Left ventricle myocardium inferior (tissue), 1 donor: ENCODE results near the gene TMEM240. TPM values are rescaled to one million over a fixed set of nuclear protein-coding genes. Genes with fewer than 3 reads are reported as not detected.
"Not testable (repeated sequence)": the region's sequence is repeated elsewhere in the genome, so short reads cannot be mapped to it uniquely, and the experiment has no call there.

Experiments used
- DNase-seq: peaks from one replicate; pipeline ENCODE4 v3.0.0-alpha.2; 2020
- H3K27ac ChIP-seq: fragments of 200-600 bp; replicated peaks from 2 replicates; pipeline ENCODE4 v1.8.0; 2021
- H3K27me3 ChIP-seq: fragments of 200-600 bp; 2 replicates; pipeline ENCODE4 v1.8.0; 2021; ENCODE audit warnings: low read depth
- H3K36me3 ChIP-seq: fragments of 200-600 bp; 2 replicates; pipeline ENCODE4 v1.8.0; 2021
- H3K4me1 ChIP-seq: fragments of 200-600 bp; 2 replicates; pipeline ENCODE4 v1.8.0; 2021
- H3K4me3 ChIP-seq: fragments of 200-600 bp; 2 replicates; pipeline ENCODE4 v1.8.0; 2021; ENCODE audit warnings: mild to moderate bottlenecking, moderate library complexity
- H3K9me3 ChIP-seq: fragments of 200-600 bp; replicated peaks from 2 replicates; pipeline ENCODE4 v1.8.0; 2021
- intact Hi-C: fragments of 100-400 bp; cut with micrococcal nuclease; formaldehyde crosslinking; loops from one replicate; pipeline ENCODE4 v1.11.0; 2022
- total RNA-seq: library from RNA; stranded (reverse); fragmentation: NEBNext Ultra II Directional; extraction: Animal tissue kit (Norgen Biotek cat#: 25700); gene quantifications from one replicate; pipeline ENCODE4 v1.2.1, GENCODE V29; 2021
- TF ChIP-seq, protein P1 (sequence below): fragments of 200-600 bp; IDR thresholded peaks from 2 replicates; pipeline ENCODE4 v1.8.0; 2021; ENCODE audit warnings: antibody characterized with exemption, mild to moderate bottlenecking, borderline replicate concordance
- donor health status: DM: no; HTN: yes; CAD: no; lungs with severe emphysema.

The TMEM240 gene
- total RNA-seq, 1 donor from 2014 or later: 7.2 TPM

DNA sequence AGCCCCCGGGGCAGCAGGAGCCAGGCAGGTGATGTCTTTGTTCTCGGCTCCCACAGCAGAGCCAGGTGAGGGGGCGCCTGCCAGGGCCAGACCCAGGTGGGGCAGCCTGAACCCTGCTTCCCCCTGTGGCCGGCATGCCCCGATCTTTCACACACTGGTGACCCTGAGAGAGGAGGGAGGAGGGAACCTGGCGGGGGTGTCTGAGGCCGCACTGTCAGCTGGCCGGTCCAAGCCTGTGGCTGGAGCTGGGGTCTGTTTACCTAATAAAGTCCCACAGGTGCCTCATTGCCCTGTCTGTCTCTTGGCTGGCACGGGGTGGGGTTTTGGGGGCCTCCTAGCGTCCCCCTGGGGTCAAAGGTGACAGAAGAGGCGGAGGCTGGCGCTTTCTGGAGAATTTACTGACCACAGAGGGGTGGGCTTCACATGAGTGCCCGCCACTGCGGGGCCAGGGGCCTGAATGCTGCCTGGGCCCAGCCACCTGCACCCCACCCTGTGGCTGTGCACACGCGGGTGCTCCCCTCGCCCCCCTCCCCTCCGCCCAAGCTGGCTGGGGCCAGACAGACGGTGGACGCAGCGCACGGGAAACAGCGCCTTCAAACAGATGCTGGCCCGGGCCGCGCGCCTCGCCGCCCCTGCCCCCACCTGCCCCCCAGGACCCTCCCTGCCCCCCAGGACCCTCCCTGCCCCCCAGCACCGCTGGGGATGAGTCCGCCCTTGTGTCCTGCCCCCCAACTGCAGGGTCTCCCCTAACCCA, 5.8 kb downstream of the TMEM240 start:
- peaks cover 18% of the 10 kb centered on the region for H3K9me3 ChIP-seq

DNA sequence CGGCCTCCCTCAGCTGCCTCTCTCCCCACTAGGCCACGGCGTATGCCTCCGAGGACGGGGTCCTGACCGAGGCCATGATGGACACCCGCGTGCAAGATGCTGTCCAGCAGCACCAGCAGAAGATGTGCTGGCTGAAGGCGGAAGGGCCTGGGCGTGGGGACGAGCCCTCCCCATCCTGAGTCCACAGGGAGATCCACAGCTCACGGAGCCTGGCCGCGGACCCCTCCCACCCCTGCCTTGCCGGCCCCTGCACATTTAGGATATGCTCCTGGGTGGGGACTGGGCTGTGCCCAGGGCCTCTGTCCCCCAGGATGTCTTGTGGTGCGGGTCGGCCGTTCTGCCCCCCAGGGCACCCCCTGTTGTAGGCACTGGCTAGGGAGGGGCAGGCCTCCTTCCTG, 6.5 kb downstream of the TMEM240 start:
- peak overlapping the region; percentile 76 for H3K27ac ChIP-seq
- intact Hi-C loops: not testable (repeated sequence)

More for the DNA sequence above, 5.8 kb downstream of the TMEM240 start:
- no peaks in the 10 kb centered on the region for H3K27me3 ChIP-seq
- H3K27ac ChIP-seq: no peak overlapping the region
- intact Hi-C loops: no loop called here
- no peak for DNase-seq
- TF ChIP-seq, protein P1, sequence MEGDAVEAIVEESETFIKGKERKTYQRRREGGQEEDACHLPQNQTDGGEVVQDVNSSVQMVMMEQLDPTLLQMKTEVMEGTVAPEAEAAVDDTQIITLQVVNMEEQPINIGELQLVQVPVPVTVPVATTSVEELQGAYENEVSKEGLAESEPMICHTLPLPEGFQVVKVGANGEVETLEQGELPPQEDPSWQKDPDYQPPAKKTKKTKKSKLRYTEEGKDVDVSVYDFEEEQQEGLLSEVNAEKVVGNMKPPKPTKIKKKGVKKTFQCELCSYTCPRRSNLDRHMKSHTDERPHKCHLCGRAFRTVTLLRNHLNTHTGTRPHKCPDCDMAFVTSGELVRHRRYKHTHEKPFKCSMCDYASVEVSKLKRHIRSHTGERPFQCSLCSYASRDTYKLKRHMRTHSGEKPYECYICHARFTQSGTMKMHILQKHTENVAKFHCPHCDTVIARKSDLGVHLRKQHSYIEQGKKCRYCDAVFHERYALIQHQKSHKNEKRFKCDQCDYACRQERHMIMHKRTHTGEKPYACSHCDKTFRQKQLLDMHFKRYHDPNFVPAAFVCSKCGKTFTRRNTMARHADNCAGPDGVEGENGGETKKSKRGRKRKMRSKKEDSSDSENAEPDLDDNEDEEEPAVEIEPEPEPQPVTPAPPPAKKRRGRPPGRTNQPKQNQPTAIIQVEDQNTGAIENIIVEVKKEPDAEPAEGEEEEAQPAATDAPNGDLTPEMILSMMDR: no peak
- H3K4me3 ChIP-seq: no peak overlapping the region
- peaks cover 39% of the 10 kb centered on the region for H3K4me1 ChIP-seq
- peaks cover 29% of the 10 kb centered on the region for H3K36me3 ChIP-seq

DNA sequence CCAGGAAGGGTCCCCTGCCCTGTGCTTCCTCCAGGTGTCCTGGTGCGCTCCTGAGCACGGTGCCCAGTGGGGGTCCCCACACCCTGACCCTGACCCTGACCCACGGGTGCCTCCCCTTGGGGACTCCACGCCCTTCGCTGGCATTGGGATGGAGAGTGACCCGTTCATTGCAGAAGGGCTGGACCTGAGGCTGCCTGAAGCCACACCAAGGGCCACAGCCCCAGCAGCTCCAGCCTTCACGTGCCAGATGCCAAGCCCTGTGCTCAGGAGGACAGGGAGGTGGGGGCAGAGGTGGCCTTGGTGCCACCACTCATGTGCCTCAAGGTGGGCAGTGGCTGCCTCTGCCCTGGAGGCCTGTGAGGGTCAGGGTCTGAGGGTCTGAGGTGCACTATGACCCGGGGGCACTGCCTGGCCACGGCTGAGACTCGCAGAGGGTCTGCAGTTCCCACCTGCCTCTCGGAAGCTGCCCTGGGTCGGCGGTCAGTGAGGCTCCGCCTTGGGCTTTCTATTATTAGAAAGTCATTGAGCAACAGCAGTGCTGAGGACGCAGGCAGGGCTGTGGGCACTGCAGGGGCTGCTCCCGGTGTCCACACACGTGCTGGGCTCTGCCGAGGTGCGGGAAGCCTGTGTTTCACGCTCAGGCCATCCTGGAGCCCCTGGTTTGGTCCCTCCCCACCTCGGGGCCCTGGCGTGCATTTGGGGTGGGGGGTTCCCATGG, 7.1 kb downstream of the TMEM240 start:
- Histone ChIP-seq H3K4me1 (peaks cover 27% of the 10 kb centered on the region), H3K27ac (peak overlapping the region; percentile 76), H3K36me3 (peaks cover 38% of the 10 kb centered on the region), H3K9me3 (peaks cover 18% of the 10 kb centered on the region)
- H3K4me3 ChIP-seq, intact Hi-C loops, DNase-seq, H3K27me3 ChIP-seq: not testable (repeated sequence)

More for the DNA sequence above, 6.5 kb downstream of the TMEM240 start:
- peaks cover 34% of the 10 kb centered on the region for H3K36me3 ChIP-seq
- H3K4me3 ChIP-seq, DNase-seq, H3K27me3 ChIP-seq: not testable (repeated sequence)
- H3K9me3 ChIP-seq: peaks cover 18% of the 10 kb centered on the region
- H3K4me1 ChIP-seq: peaks cover 33% of the 10 kb centered on the region

DNA sequence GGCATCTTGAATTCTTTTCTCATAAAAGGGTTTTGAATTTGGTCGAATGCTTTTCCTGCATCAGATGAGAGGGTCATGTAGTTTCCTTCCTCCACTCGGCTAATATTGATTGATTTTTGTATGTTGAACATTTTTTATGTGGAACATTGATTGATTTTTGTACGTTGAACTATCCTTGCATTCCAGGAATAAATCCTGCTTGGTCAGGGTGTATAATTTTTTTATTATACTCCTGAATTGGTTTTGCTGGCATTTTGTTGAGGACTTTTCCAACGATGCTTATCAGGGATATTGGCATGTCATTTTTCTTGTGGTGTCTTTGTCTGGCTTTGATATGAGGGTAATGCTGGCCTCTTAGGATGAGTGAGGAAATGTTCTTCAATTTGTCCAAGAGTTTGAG, 8.5 kb downstream of the TMEM240 start:
- TF ChIP-seq, protein P1: no peak
- H3K4me3 ChIP-seq: no peak overlapping the region
- peaks cover 18% of the 10 kb centered on the region for H3K9me3 ChIP-seq
- H3K36me3 ChIP-seq: peaks cover 49% of the 10 kb centered on the region
- DNase-seq: no peak
- H3K27me3 ChIP-seq: no peaks in the 10 kb centered on the region
- intact Hi-C loops: no loop called here
- no peak overlapping the region for H3K27ac ChIP-seq
- H3K4me1 ChIP-seq: peaks cover 23% of the 10 kb centered on the region

DNA sequence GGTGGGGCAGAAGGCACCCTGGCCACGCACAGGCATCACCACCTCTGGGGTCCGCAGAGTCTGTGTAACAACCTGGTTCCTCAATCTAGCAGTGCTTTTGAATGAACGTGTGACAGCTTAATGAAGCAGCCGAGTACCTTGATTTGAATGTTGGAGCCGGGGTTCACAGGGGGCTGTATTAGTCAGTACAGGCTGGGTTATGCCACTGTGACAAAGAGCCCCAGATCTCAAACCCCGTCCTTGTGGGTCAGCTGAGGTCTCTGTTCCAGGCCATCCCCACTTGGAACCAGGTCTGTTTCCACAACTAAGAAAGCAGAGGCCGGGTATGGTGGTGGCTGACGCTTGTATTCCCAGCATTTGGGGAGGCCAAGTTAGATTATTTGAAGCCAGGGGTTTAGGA, 10.5 kb downstream of the TMEM240 start:
- DNase-seq: no peak
- intact Hi-C loops: no loop called here
- Histone ChIP-seq H3K27me3 (no peaks in the 10 kb centered on the region), H3K27ac (no peak overlapping the region), H3K4me3 (no peak overlapping the region), H3K9me3 (peaks cover 18% of the 10 kb centered on the region), H3K4me1 (peaks cover 15% of the 10 kb centered on the region), H3K36me3 (peaks cover 57% of the 10 kb centered on the region)
- TF ChIP-seq, protein P1: no peak

DNA sequence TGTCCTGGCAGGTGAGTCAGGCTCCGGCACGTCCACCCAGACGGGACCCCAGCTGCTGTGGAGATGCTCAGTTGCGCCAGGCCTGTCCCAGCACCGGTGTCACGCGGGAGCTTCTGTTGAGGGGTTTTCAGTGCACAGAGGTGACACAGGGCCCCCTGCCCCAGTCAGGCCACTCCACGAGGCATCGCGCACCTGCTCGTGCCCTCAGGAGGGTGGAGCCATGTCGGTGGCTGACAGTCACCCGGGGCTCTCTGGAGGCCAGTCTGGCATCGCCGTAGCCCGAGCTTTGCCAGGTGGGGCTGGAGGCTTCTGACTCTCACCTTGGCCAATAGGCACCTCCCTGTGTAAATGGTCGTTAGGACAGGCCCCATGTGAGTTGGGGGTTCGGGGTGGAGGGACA, 11.1 kb downstream of the TMEM240 start:
- no peaks in the 10 kb centered on the region for H3K27me3 ChIP-seq
- peaks cover 11% of the 10 kb centered on the region for H3K4me1 ChIP-seq
- H3K9me3 ChIP-seq: peaks cover 18% of the 10 kb centered on the region
- peaks cover 59% of the 10 kb centered on the region for H3K36me3 ChIP-seq
- intact Hi-C loops: no loop called here
- TF ChIP-seq, protein P1: no peak
- H3K4me3 ChIP-seq: no peak overlapping the region
- peak overlapping the region; percentile 16 for H3K27ac ChIP-seq
- DNase-seq: no peak
